ENCODE results near the gene SLC13A5.

Gene SLC13A5

GRCh38 chr17:6682339-6682738 is 30.8 kb downstream of the SLC13A5 start:
- H3K9ac ChIP-seq (ENCODE audit: low read depth, low read length) = no peak overlapping the region
- no peaks in the 10 kb centered on the region for H3K36me3 ChIP-seq (ENCODE audit: insufficient read depth, low read depth, low read length)
- no peaks in the 10 kb centered on the region for H3K4me1 ChIP-seq (ENCODE audit: insufficient read depth, low read length)
- H3K4me3 ChIP-seq (ENCODE audit: low read length) = no peak overlapping the region
- no peaks in the 10 kb centered on the region for H3K9me3 ChIP-seq (ENCODE audit: insufficient read depth, low read depth, low read length)
- H3K27me3 ChIP-seq (ENCODE audit: insufficient read depth, low read length) = no peaks in the 10 kb centered on the region; the same call in 1 of the 2 replicates
- H3K27ac ChIP-seq (ENCODE audit: low read length) = no peak overlapping the region

- Histone ChIP-seq H3K27me3 (ENCODE audit: insufficient read depth, low read length) (no peaks in the 10 kb centered on the region), H3K9ac (ENCODE audit: low read depth, low read length) (no peak overlapping the region), H3K4me1 (ENCODE audit: insufficient read depth, low read length) (no peaks in the 10 kb centered on the region), H3K27ac (ENCODE audit: low read length) (no peak overlapping the region), H3K9me3 (ENCODE audit: insufficient read depth, low read depth, low read length) (no peaks in the 10 kb centered on the region), H3K36me3 (ENCODE audit: insufficient read depth, low read depth, low read length) (no peaks in the 10 kb centered on the region), H3K4me3 (ENCODE audit: low read length) (no peak overlapping the region)
Measured at GRCh38 chr17:6681671-6682070, 31.5 kb downstream of the SLC13A5 start.

GRCh38 chr17:6681176-6681575 is 32.0 kb downstream of the SLC13A5 start:
- no peaks in the 10 kb centered on the region for H3K4me1 ChIP-seq (ENCODE audit: insufficient read depth, low read length)
- H3K9ac ChIP-seq (ENCODE audit: low read depth, low read length) = no peak overlapping the region
- no peaks in the 10 kb centered on the region for H3K36me3 ChIP-seq (ENCODE audit: insufficient read depth, low read depth, low read length)
- H3K27me3 ChIP-seq (ENCODE audit: insufficient read depth, low read length) = no peaks in the 10 kb centered on the region
- no peak overlapping the region for H3K27ac ChIP-seq (ENCODE audit: low read length)
- no peak overlapping the region for H3K4me3 ChIP-seq (ENCODE audit: low read length)
- H3K9me3 ChIP-seq (ENCODE audit: insufficient read depth, low read depth, low read length) = no peaks in the 10 kb centered on the region

GRCh38 chr17:6679241-6679640 is 33.9 kb downstream of the SLC13A5 start:
- Histone ChIP-seq H3K9me3 (ENCODE audit: insufficient read depth, low read depth, low read length) (no peaks in the 10 kb centered on the region), H3K4me3 (ENCODE audit: low read length) (no peak overlapping the region), H3K36me3 (ENCODE audit: insufficient read depth, low read depth, low read length) (no peaks in the 10 kb centered on the region), H3K27ac (ENCODE audit: low read length) (no peak overlapping the region), H3K4me1 (ENCODE audit: insufficient read depth, low read length) (0 out of 2 replicates have a peak, but pooled peaks cover 4% of the 10 kb centered on the region), H3K27me3 (ENCODE audit: insufficient read depth, low read length) (no peaks in the 10 kb centered on the region), H3K9ac (ENCODE audit: low read depth, low read length) (no peak overlapping the region)

- Histone ChIP-seq H3K27me3 (ENCODE audit: insufficient read depth, low read length) (no peaks in the 10 kb centered on the region), H3K36me3 (ENCODE audit: insufficient read depth, low read depth, low read length) (no peaks in the 10 kb centered on the region), H3K9me3 (ENCODE audit: insufficient read depth, low read depth, low read length) (no peaks in the 10 kb centered on the region), H3K4me1 (ENCODE audit: insufficient read depth, low read length) (0 out of 2 replicates have a peak, but pooled peaks cover 4% of the 10 kb centered on the region), H3K4me3 (ENCODE audit: low read length) (no peak overlapping the region), H3K27ac (ENCODE audit: low read length) (no peak overlapping the region), H3K9ac (ENCODE audit: low read depth, low read length) (no peak overlapping the region)
Measured at GRCh38 chr17:6677946-6678345, 35.2 kb downstream of the SLC13A5 start.

- no peak overlapping the region for H3K4me3 ChIP-seq (ENCODE audit: low read length)
- H3K27ac ChIP-seq (ENCODE audit: low read length) = no peak overlapping the region
- no peaks in the 10 kb centered on the region for H3K36me3 ChIP-seq (ENCODE audit: insufficient read depth, low read depth, low read length)
- no peaks in the 10 kb centered on the region for H3K27me3 ChIP-seq (ENCODE audit: insufficient read depth, low read length)
- no peak overlapping the region for H3K9ac ChIP-seq (ENCODE audit: low read depth, low read length)
- no peaks in the 10 kb centered on the region for H3K9me3 ChIP-seq (ENCODE audit: insufficient read depth, low read depth, low read length)
- H3K4me1 ChIP-seq (ENCODE audit: insufficient read depth, low read length) = 0 out of 2 replicates have a peak, but pooled peaks cover 4% of the 10 kb centered on the region
Measured at GRCh38 chr17:6677158-6677831, 35.9 kb downstream of the SLC13A5 start.

- Histone ChIP-seq H3K4me3 (ENCODE audit: low read length) (no peak overlapping the region), H3K36me3 (ENCODE audit: insufficient read depth, low read depth, low read length) (no peaks in the 10 kb centered on the region), H3K9me3 (ENCODE audit: insufficient read depth, low read depth, low read length) (no peaks in the 10 kb centered on the region), H3K27ac (ENCODE audit: low read length) (no peak overlapping the region), H3K9ac (ENCODE audit: low read depth, low read length) (no peak overlapping the region), H3K4me1 (ENCODE audit: insufficient read depth, low read length) (0 out of 2 replicates have a peak, but pooled peaks cover 4% of the 10 kb centered on the region), H3K27me3 (ENCODE audit: insufficient read depth, low read length) (no peaks in the 10 kb centered on the region)
Measured at GRCh38 chr17:6676802-6677157, 36.4 kb downstream of the SLC13A5 start.

- Histone ChIP-seq H3K9me3 (ENCODE audit: insufficient read depth, low read depth, low read length) (no peaks in the 10 kb centered on the region), H3K4me1 (ENCODE audit: insufficient read depth, low read length) (0 out of 2 replicates have a peak, but pooled peaks cover 4% of the 10 kb centered on the region), H3K27ac (ENCODE audit: low read length) (no peak overlapping the region), H3K4me3 (ENCODE audit: low read length) (no peak overlapping the region), H3K9ac (ENCODE audit: low read depth, low read length) (no peak overlapping the region), H3K27me3 (ENCODE audit: insufficient read depth, low read length) (no peaks in the 10 kb centered on the region), H3K36me3 (ENCODE audit: insufficient read depth, low read depth, low read length) (no peaks in the 10 kb centered on the region)
Measured at GRCh38 chr17:6675201-6675825, 37.9 kb downstream of the SLC13A5 start.

- Histone ChIP-seq H3K9me3 (ENCODE audit: insufficient read depth, low read depth, low read length) (no peaks in the 10 kb centered on the region), H3K4me1 (ENCODE audit: insufficient read depth, low read length) (0 out of 2 replicates have a peak, but pooled peaks cover 4% of the 10 kb centered on the region), H3K36me3 (ENCODE audit: insufficient read depth, low read depth, low read length) (no peaks in the 10 kb centered on the region), H3K9ac (ENCODE audit: low read depth, low read length) (no peak overlapping the region), H3K27ac (ENCODE audit: low read length) (no peak overlapping the region), H3K4me3 (ENCODE audit: low read length) (no peak overlapping the region), H3K27me3 (ENCODE audit: insufficient read depth, low read length) (no peaks in the 10 kb centered on the region)
Measured at GRCh38 chr17:6674586-6674985, 38.6 kb downstream of the SLC13A5 start.

GRCh38 chr17:6671431-6671830 is 41.7 kb downstream of the SLC13A5 start:
- H3K4me1 ChIP-seq (ENCODE audit: insufficient read depth, low read length) = 0 out of 2 replicates have a peak, but pooled peaks cover 4% of the 10 kb centered on the region
- H3K4me3 ChIP-seq (ENCODE audit: low read length) = no peak overlapping the region
- peaks cover 6% of the 10 kb centered on the region for H3K27me3 ChIP-seq (ENCODE audit: insufficient read depth, low read length)
- H3K27ac ChIP-seq (ENCODE audit: low read length) = no peak overlapping the region
- no peak overlapping the region for H3K9ac ChIP-seq (ENCODE audit: low read depth, low read length)
- no peaks in the 10 kb centered on the region for H3K9me3 ChIP-seq (ENCODE audit: insufficient read depth, low read depth, low read length)
- H3K36me3 ChIP-seq (ENCODE audit: insufficient read depth, low read depth, low read length) = no peaks in the 10 kb centered on the region

GRCh38 chr17:6670999-6671398 is 42.2 kb downstream of the SLC13A5 start:
- Histone ChIP-seq H3K27ac (ENCODE audit: low read length) (no peak overlapping the region), H3K9me3 (ENCODE audit: insufficient read depth, low read depth, low read length) (no peaks in the 10 kb centered on the region), H3K4me3 (ENCODE audit: low read length) (no peak overlapping the region), H3K27me3 (ENCODE audit: insufficient read depth, low read length) (peaks cover 10% of the 10 kb centered on the region), H3K36me3 (ENCODE audit: insufficient read depth, low read depth, low read length) (no peaks in the 10 kb centered on the region), H3K9ac (ENCODE audit: low read depth, low read length) (no peak overlapping the region), H3K4me1 (ENCODE audit: insufficient read depth, low read length) (0 out of 2 replicates have a peak, but pooled peaks cover 3% of the 10 kb centered on the region)

- no peak overlapping the region for H3K27ac ChIP-seq (ENCODE audit: low read length)
- H3K9me3 ChIP-seq (ENCODE audit: insufficient read depth, low read depth, low read length) = no peaks in the 10 kb centered on the region
- H3K36me3 ChIP-seq (ENCODE audit: insufficient read depth, low read depth, low read length) = no peaks in the 10 kb centered on the region
- no peak overlapping the region for H3K4me3 ChIP-seq (ENCODE audit: low read length)
- no peaks in the 10 kb centered on the region for H3K4me1 ChIP-seq (ENCODE audit: insufficient read depth, low read length)
- no peak overlapping the region for H3K9ac ChIP-seq (ENCODE audit: low read depth, low read length)
- H3K27me3 ChIP-seq (ENCODE audit: insufficient read depth, low read length) = peaks cover 13% of the 10 kb centered on the region
Measured at GRCh38 chr17:6670571-6670970, 42.6 kb downstream of the SLC13A5 start.
